Kidney capillary endothelial cell (primary cell): Measurements from ENCODE around the gene PRRG3.

Experiments
- DNase-seq: peaks from one replicate; pipeline ENCODE4 v3.0.0-alpha.2; 2018; ENCODE audit warnings: low spot score

PRRG3 gene

GRCh38 chrX:151743651-151744470 is 48.6 kb downstream of the PRRG3 start:
- no peak for DNase-seq

- DNase-seq = no peak
Observed at GRCh38 chrX:151745651-151746050, 50.4 kb downstream of the PRRG3 start.

GRCh38 chrX:151746502-151746901 is 51.2 kb downstream of the PRRG3 start:
- no peak for DNase-seq

- DNase-seq = no peak
Observed at GRCh38 chrX:151750511-151750910, 55.3 kb downstream of the PRRG3 start.

- DNase-seq = no peak
Observed at GRCh38 chrX:151752847-151753246, 57.6 kb downstream of the PRRG3 start.

- DNase-seq = peak; percentile 21
Observed at GRCh38 chrX:151753313-151754046, 58.2 kb downstream of the PRRG3 start.

GRCh38 chrX:151754047-151754429 is 58.8 kb downstream of the PRRG3 start:
- no peak for DNase-seq

- no peak for DNase-seq
Observed at GRCh38 chrX:151754641-151755215, 59.5 kb downstream of the PRRG3 start.
